ENCODE data around the gene TUFM. TPM values are rescaled to one million over a fixed set of nuclear protein-coding genes. Genes with fewer than 3 reads are reported as not detected.
A peak's percentile ranks its signal among the peaks of the same experiment; 100 is the strongest.

The TUFM gene
- total and polyA plus RNA-seq, 2 of the 8 experiments (the other 6 are each of a cell fraction or from before 2014, with no cell fraction given), result 216 to 249 TPM

- Histone ChIP-seq H3K9me3 (ENCODE audit: insufficient read depth in 2 of 2, low read depth in 1 of 2, low read length in 1 of 2) (no peaks in the 10 kb centered on the region), H3K79me1 (ENCODE audit: low read depth, low read length) (no peaks in the 10 kb centered on the region; the same call in none of the 2 replicates), H3K4me3 (ENCODE audit: extremely low read depth in 1 of 4, insufficient read depth in 2 of 4, low read depth in 3 of 4, low read length in 4 of 4) (peak overlapping the region; percentile 30 to 71 (median 44)), H3K56ac (replicated peaks; ENCODE audit: insufficient read length, low read depth, low read length) (no peak overlapping the region), H2BK5ac (ENCODE audit: low read depth, low read length) (peak overlapping the region; percentile 71; the same call in 1 of the 2 replicates), H3K27ac (ENCODE audit: low read depth, low read length) (peak overlapping the region; percentile 47; the same call in 1 of the 2 replicates), H3K4ac (replicated peaks; ENCODE audit: insufficient read length, low read depth, low read length) (no peak overlapping the region), H2AK5ac (ENCODE audit: low read depth, low read length) (peak overlapping the region; percentile 5; the same call in 1 of the 2 replicates), H3K79me2 (ENCODE audit: control insufficient read depth in 1 of 2, insufficient read depth in 2 of 2, low read length in 2 of 2) (no peaks in the 10 kb centered on the region), H3K9ac (replicated peaks in 1 of 4; ENCODE audit: extremely low read depth in 1 of 4, low read depth in 3 of 4, low read length in 3 of 4) (peak overlapping the region in 2 of 4 experiments; percentile 64 to 74; a peak in 4 of 7 replicates), H2BK12ac (ENCODE audit: low read depth, low read length) (peak overlapping the region; percentile 98; the same call in 1 of the 2 replicates), H3K18ac (ENCODE audit: extremely low read depth, low read length) (peak overlapping the region; percentile 78), H3K23me2 (ENCODE audit: low read depth, low read length) (peaks cover 13% of the 10 kb centered on the region), H3K14ac (ENCODE audit: insufficient read length) (no peak overlapping the region), H3K4me1 (replicated peaks in 1 of 4; ENCODE audit: control insufficient read depth in 3 of 4, insufficient read depth in 4 of 4, low read length in 3 of 4) (peaks cover 0 to 41% (median 30%) of the 10 kb centered on the region in 4 experiments; a peak in 6 of 7 replicates), H3K4me2 (ENCODE audit: insufficient read depth in 1 of 2, low read depth in 2 of 2, low read length in 2 of 2) (peak overlapping the region; percentile 78 to 84), H3K27me3 (replicated peaks in 1 of 4; ENCODE audit: control insufficient read depth in 3 of 4, extremely low read depth in 1 of 4, insufficient read depth in 3 of 4, low read length in 3 of 4) (peaks cover 0 to 8% (median 7%) of the 10 kb centered on the region in 4 experiments; a peak in 2 of 7 replicates), H2BK20ac (ENCODE audit: low read length) (peak overlapping the region; percentile 88; the same call in 1 of the 2 replicates), H2AFZ (ENCODE audit: low read length) (peak overlapping the region; percentile 20; the same call in 1 of the 2 replicates), H4K8ac (ENCODE audit: extremely low read depth, insufficient read depth, low read length) (peak overlapping the region; percentile 97; the same call in 1 of the 2 replicates), H2BK120ac (replicated peaks; ENCODE audit: low read depth, low read length) (no peak overlapping the region), H2BK15ac (ENCODE audit: low read length) (peak overlapping the region; percentile 48; the same call in 1 of the 2 replicates), H3K36me3 (ENCODE audit: control insufficient read depth in 2 of 4, insufficient read depth in 4 of 4, low read length in 3 of 4) (no peaks in the 10 kb centered on the region), H4K91ac (replicated peaks; ENCODE audit: insufficient read length, low read length) (no peak overlapping the region), H3K23ac (ENCODE audit: insufficient read length) (no peak overlapping the region), H4K5ac (ENCODE audit: insufficient read length, low read depth, low read length) (no peak overlapping the region), H4K20me1 (replicated peaks in 1 of 2; ENCODE audit: control insufficient read depth in 1 of 2, insufficient read depth in 2 of 2, low read length in 2 of 2) (peaks cover 0 to 2% of the 10 kb centered on the region in 2 experiments)
- whole genome bisulfite sequencing, 2 experiments (ENCODE audit: extremely low coverage in 1 of 2, insufficient coverage in 1 of 2, insufficient read length in 1 of 2, insufficient replicate concordance in 2 of 2, low coverage in 1 of 2, low lambda C conversion rate in 2 of 2, missing lambda C conversion rate in 1 of 2), result 12% methylated on average over 11 of the region's 11 CpGs; no CpG with 5 or more reads in 1 of the 2 experiments
- POLR2A ChIA-PET (ENCODE audit: partially characterized antibody), result interaction anchor here (1.1 to 13.3 kb wide), 15 partner anchors 9 to 70 kb away, joined by 3 to 164 read pairs (median 6); partner anchors contain the start of genes ATXN2L, NFATC2IP, SH2B1 and TUFM
- FAIRE-seq (no peak), DNase-seq (ENCODE audit: low read depth in 1 of 2, low spot score in 2 of 2) (no peak)
- CTCF ChIA-PET (ENCODE audit: partially characterized antibody), result interaction anchor here (0.9 to 2.7 kb wide), 4 partner anchors 33 to 64 kb away, joined by 3 to 18 read pairs (median 4); no protein-coding TSS in a partner anchor
- TF ChIP-seq SAP30 (IDR thresholded peaks at IDR 0.05; ENCODE audit: insufficient read depth, insufficient replicate concordance, low read length), result no peak
- TF ChIP-seq JUN (IDR thresholded peaks at IDR 0.05; ENCODE audit: low read depth, low read length), result no peak
- TF ChIP-seq RFX5 (IDR thresholded peaks at IDR 0.05; ENCODE audit: borderline replicate concordance, low read depth, low read length), result no peak
- TF ChIP-seq ASH2L (IDR thresholded peaks at IDR 0.05; ENCODE audit: low read length), result peak; percentile 30
- no peak for TF ChIP-seq TAF7 (optimal IDR thresholded peaks at IDR 0.05; ENCODE audit: borderline replicate concordance, low read depth, low read length)
- peak; percentile 12; the same call in 1 of the 2 replicates for TF ChIP-seq TBP (IDR thresholded peaks at IDR 0.05; ENCODE audit: low read depth, low read length)
- no peak for TF ChIP-seq E2F6 (IDR thresholded peaks at IDR 0.05)
These were observed 34.4 kb upstream of the TUFM start for GRCh38 chr16:28880589-28880915.

Measured in H1 (cell line).